HUES48 (cell line): ENCODE results near the gene TPD52L1.

Experiments used
- H3K27ac ChIP-seq: one replicate; pipeline ENCODE4 v1.7.0; 2013; ENCODE audit warnings: low read depth, low read length, inconsistent platforms
- H3K27me3 ChIP-seq: 2 replicates; pipeline ENCODE4 v1.6.1; 2013; ENCODE audit warnings: mild to moderate bottlenecking, low read length; ENCODE audit not compliant: control insufficient read depth, insufficient read depth
- H3K36me3 ChIP-seq: 2 replicates; pipeline ENCODE4 v1.6.1; 2013; ENCODE audit warnings: low read length; ENCODE audit not compliant: control insufficient read depth, insufficient read depth
- H3K4me1 ChIP-seq: 2 replicates; pipeline ENCODE4 v1.6.1; 2013; ENCODE audit warnings: mild to moderate bottlenecking, low read length; ENCODE audit not compliant: control insufficient read depth, insufficient read depth
- H3K4me3 ChIP-seq: 2 replicates; pipeline ENCODE4 v1.5.1; 2013; ENCODE audit warnings: mild to moderate bottlenecking, low read depth, low read length
- H3K9ac ChIP-seq: 2 replicates; pipeline ENCODE4 v1.6.1; 2013; ENCODE audit warnings: mild to moderate bottlenecking, low read depth, low read length, moderate library complexity
- H3K9me3 ChIP-seq: 2 replicates; pipeline ENCODE4 v1.6.1; 2013; ENCODE audit warnings: low read length; ENCODE audit not compliant: control insufficient read depth, insufficient read depth

TPD52L1 gene

GRCh38 chr6:125257351-125257750, 103.8 kb downstream of the TPD52L1 start:
- H3K9ac ChIP-seq: no peak overlapping the region
- H3K27me3 ChIP-seq: no peaks in the 10 kb centered on the region
- no peak overlapping the region for H3K4me3 ChIP-seq
- H3K4me1 ChIP-seq: no peaks in the 10 kb centered on the region
- H3K9me3 ChIP-seq: no peaks in the 10 kb centered on the region
- no peak overlapping the region for H3K27ac ChIP-seq
- no peaks in the 10 kb centered on the region for H3K36me3 ChIP-seq

GRCh38 chr6:125258651-125259353, 105.2 kb downstream of the TPD52L1 start:
- Histone ChIP-seq H3K27ac (no peak overlapping the region), H3K27me3 (no peaks in the 10 kb centered on the region), H3K4me1 (peaks cover 6% of the 10 kb centered on the region; the same call in 1 of the 2 replicates), H3K4me3 (no peak overlapping the region), H3K36me3 (no peaks in the 10 kb centered on the region), H3K9ac (no peak overlapping the region), H3K9me3 (no peaks in the 10 kb centered on the region)

- Histone ChIP-seq H3K9ac (no peak overlapping the region), H3K4me1 (peaks cover 6% of the 10 kb centered on the region; the same call in 1 of the 2 replicates), H3K27ac (no peak overlapping the region), H3K36me3 (no peaks in the 10 kb centered on the region), H3K27me3 (no peaks in the 10 kb centered on the region), H3K9me3 (no peaks in the 10 kb centered on the region), H3K4me3 (no peak overlapping the region)
Measured at GRCh38 chr6:125259354-125259736, 105.8 kb downstream of the TPD52L1 start.

GRCh38 chr6:125262016-125263013, 108.7 kb downstream of the TPD52L1 start:
- no peaks in the 10 kb centered on the region for H3K27me3 ChIP-seq
- peaks cover 6% of the 10 kb centered on the region; the same call in 1 of the 2 replicates for H3K4me1 ChIP-seq
- no peak overlapping the region for H3K27ac ChIP-seq
- no peak overlapping the region for H3K4me3 ChIP-seq
- no peaks in the 10 kb centered on the region for H3K9me3 ChIP-seq
- H3K36me3 ChIP-seq: no peaks in the 10 kb centered on the region
- H3K9ac ChIP-seq: no peak overlapping the region

GRCh38 chr6:125264476-125264875, 110.9 kb downstream of the TPD52L1 start:
- H3K9ac ChIP-seq: no peak overlapping the region
- peaks cover 6% of the 10 kb centered on the region; the same call in 1 of the 2 replicates for H3K4me1 ChIP-seq
- H3K4me3 ChIP-seq: no peak overlapping the region

GRCh38 chr6:125267806-125268523, 114.4 kb downstream of the TPD52L1 start:
- no peak overlapping the region for H3K27ac ChIP-seq
- no peaks in the 10 kb centered on the region for H3K27me3 ChIP-seq
- H3K4me1 ChIP-seq: peaks cover 1% of the 10 kb centered on the region; the same call in 1 of the 2 replicates
- H3K9ac ChIP-seq: no peak overlapping the region
- no peak overlapping the region for H3K4me3 ChIP-seq
- H3K9me3 ChIP-seq: no peaks in the 10 kb centered on the region
- H3K36me3 ChIP-seq: peaks cover 4% of the 10 kb centered on the region; the same call in 1 of the 2 replicates

More at GRCh38 chr6:125264476-125264875, 110.9 kb downstream of the TPD52L1 start:
- no peaks in the 10 kb centered on the region for H3K9me3 ChIP-seq
- H3K36me3 ChIP-seq: no peaks in the 10 kb centered on the region
- H3K27ac ChIP-seq: no peak overlapping the region
- no peaks in the 10 kb centered on the region for H3K27me3 ChIP-seq

- Histone ChIP-seq H3K9ac (no peak overlapping the region), H3K27ac (no peak overlapping the region), H3K36me3 (peaks cover 6% of the 10 kb centered on the region; the same call in 1 of the 2 replicates), H3K4me3 (no peak overlapping the region), H3K4me1 (no peaks in the 10 kb centered on the region), H3K27me3 (no peaks in the 10 kb centered on the region), H3K9me3 (no peaks in the 10 kb centered on the region)
Measured at GRCh38 chr6:125268765-125269164, 115.2 kb downstream of the TPD52L1 start.

GRCh38 chr6:125269328-125269985, 115.9 kb downstream of the TPD52L1 start:
- no peak overlapping the region for H3K9ac ChIP-seq
- H3K4me3 ChIP-seq: no peak overlapping the region
- no peaks in the 10 kb centered on the region for H3K9me3 ChIP-seq
- H3K27ac ChIP-seq: no peak overlapping the region
- H3K36me3 ChIP-seq: peaks cover 12% of the 10 kb centered on the region; the same call in 1 of the 2 replicates
- H3K27me3 ChIP-seq: no peaks in the 10 kb centered on the region
- H3K4me1 ChIP-seq: no peaks in the 10 kb centered on the region

GRCh38 chr6:125270380-125270779, 116.8 kb downstream of the TPD52L1 start:
- Histone ChIP-seq H3K4me1 (no peaks in the 10 kb centered on the region), H3K9me3 (no peaks in the 10 kb centered on the region), H3K27me3 (no peaks in the 10 kb centered on the region), H3K4me3 (no peak overlapping the region), H3K36me3 (peaks cover 12% of the 10 kb centered on the region; the same call in 1 of the 2 replicates), H3K9ac (no peak overlapping the region), H3K27ac (no peak overlapping the region)

GRCh38 chr6:125271486-125272159, 118.0 kb downstream of the TPD52L1 start:
- no peaks in the 10 kb centered on the region for H3K9me3 ChIP-seq
- H3K4me3 ChIP-seq: no peak overlapping the region
- H3K27me3 ChIP-seq: no peaks in the 10 kb centered on the region
- no peak overlapping the region for H3K27ac ChIP-seq
- no peaks in the 10 kb centered on the region for H3K4me1 ChIP-seq
- no peak overlapping the region for H3K9ac ChIP-seq
- peaks cover 23% of the 10 kb centered on the region for H3K36me3 ChIP-seq
